Dermis microvascular lymphatic vessel endothelial cell (primary cell): Measurements from ENCODE around the gene MAP2K3. TPM values are rescaled to one million over a fixed set of nuclear protein-coding genes. Genes with fewer than 3 reads are reported as not detected.
"Not testable (repeated sequence)": the region's sequence is repeated elsewhere in the genome, so short reads cannot be mapped to it uniquely, and the experiment has no call there.

Experiments used
- DNase-seq, 2 donors: peaks; one replicate each; pipeline versions ENCODE4 v3.0.0 to v3.0.0-alpha.2; 2010; ENCODE audit warnings: low read depth in 2 of 2
- total RNA-seq: library from RNA; depleted of rRNA; stranded (reverse); fragments of >200 nt; gene quantifications from 2 replicates; pipeline ENCODE4 v1.2.1, GENCODE V29; 2014

The MAP2K3 gene
- total RNA-seq, 1 donor from 2014 or later, result 14.2 TPM

DNA sequence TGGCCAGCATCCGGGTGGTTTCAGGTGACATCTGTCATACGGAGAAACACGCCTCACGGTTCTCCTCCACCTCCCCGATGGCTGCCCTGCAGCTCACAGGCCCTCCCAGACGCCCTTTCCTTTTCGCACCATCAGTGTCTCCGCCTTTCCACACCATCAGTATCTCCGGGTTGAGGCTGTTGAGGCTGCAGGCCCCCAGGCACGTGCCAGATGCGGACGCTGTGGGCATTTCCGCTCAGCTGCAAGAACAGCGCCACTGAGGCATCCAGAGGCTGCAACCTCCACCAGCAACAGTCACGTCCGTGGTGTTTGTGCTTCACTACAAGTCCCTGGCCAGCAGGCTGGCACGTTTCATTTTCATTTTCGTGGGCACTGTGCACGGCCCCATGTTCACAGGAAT lies 66.0 kb downstream of the MAP2K3 start:
- not testable (repeated sequence) for DNase-seq

DNA sequence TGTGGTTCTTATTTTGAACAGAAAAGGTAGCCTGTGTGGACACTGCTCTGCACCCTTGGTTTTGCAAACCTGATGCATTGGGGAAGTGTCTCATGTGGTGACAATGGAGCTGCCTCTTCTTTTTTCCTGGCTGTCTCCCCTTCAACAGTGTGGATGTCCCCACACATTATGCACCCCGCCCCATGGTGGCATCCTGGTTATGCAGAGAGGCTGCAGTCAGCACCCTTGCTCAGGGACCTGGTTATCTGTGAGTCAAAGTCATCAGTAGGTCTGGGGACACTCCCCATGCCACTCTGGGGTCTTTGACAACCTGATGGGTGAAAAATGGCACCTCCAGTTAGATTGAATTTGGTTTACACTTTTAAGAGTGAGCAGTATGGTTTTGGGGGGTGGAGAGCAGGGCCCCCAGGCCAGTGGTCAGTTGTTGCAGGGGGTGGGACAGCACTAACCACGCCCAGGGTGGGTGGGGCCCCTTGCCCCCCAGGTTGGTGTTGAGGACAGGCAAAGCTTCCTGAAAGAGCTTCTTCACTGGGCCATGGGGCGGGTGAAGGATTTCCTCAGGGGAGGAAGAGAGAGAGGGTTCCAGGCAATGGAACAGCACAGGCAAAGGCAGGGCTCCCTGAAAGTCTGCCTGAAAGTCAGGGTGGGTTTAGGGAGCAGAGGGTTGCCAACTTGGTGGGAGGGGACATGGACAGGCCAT lies 67.0 kb downstream of the MAP2K3 start:
- DNase-seq, result no peak

DNA sequence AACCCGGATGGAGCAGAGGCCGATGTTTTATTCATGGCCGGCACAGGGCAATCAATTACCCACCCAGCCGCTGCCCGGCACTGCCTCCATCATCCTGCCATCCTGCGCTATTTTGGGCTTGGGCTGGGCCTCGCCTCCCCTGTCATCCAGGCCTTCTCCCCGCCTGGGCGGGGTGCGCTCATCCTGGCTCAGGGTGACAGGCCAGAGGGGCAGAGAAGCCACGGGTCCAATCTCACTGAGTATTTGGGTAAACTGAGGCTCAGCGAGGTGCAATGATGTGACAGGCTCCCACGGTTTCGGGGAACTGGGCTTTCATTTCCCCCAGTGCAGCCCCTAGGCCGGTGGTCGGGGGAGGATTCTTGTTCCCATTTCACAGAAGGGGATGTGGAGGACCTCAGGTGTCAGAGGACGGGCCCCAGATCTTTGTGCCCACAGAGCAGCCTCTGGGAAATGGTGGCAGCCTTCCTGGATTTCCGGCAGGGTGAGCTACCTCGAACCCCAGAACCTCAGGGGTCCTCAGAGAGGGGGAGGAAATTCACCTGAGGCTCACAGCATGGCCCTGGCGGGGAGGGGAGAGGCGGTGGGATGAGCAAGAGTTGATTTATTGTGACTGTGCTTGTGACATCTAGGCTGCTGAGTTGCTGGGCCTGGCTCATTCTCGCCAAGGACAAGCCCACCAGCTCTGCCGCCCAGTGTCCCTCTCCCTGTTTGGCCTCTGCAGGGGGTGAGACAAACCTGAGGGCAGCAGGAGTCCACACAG lies 67.9 kb downstream of the MAP2K3 start:
- DNase-seq, result no peak

DNA sequence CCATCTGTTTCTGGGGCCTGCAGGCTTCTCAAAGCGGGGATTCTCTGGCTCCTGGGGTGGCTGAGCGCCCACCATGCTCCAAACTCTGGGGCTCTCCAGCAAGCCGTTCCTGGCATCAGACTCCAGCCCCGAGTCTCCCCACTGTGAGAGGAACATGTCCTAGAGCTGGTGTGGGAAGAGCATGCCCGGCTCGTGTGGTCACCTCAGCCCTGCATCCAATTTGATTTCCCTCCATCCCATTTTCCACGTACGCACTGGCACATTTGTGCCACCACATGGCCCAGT lies 68.4 kb downstream of the MAP2K3 start:
- DNase-seq, result no peak

DNA sequence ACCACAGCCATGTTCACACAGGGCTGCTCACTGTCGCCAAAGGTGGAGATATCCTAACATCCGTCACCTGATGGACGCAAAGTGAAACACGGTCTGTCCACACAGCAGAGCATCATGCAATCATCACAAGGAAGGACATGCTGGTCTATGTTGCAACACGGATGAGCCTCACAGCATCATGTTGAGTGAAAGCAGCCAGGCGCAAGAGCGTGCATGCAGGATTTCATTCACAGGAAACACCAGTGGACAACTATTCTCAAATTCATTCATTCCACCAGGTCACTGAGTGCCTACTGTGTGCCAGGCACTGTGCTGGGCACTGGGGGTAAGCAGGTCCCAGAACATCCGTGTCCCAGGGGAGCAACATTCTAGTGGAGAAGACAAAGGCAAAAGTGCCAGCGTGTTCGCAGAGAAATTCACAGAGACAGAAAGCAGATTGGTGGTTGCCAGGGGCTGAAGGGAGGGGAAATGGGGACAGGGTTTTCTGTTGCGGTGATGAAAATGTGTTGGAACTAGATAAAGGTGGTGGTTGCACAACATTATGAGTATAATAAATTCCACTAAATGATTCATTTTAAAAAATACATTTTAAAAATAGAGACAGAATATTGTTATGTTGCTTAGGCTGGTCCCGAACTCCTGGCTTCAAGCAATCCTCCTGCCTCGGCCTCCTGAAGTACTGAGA lies 69.0 kb downstream of the MAP2K3 start:
- no peak for DNase-seq

DNA sequence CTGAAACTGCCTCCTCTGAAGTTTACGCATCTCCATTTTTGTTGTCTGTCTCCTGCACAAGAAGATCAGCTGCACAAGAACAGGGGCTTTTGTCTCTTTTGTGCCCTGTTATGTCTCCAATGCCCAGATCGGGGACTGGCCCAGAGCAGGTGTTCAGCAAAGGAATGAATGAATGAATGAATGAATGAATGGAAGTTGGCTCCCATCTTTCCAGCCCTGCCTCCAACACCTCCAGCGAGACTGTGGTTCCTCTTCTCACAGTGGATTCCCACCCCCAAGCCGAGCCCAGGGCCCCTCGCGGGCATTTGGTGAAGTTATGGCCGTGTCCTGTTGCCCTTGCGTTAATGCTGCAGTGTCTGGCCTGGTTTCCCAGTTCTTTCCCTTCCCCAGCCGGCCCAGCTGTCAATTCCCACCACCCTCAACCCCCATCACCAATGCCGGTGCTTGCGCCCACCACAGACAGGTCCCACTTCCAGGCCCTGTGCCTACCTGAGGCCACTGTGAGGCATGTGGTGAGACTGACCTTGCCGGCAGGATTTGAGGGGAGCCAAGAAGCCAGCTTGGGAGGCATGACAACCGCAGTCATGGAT lies 70.4 kb downstream of the MAP2K3 start:
- no peak for DNase-seq

DNA sequence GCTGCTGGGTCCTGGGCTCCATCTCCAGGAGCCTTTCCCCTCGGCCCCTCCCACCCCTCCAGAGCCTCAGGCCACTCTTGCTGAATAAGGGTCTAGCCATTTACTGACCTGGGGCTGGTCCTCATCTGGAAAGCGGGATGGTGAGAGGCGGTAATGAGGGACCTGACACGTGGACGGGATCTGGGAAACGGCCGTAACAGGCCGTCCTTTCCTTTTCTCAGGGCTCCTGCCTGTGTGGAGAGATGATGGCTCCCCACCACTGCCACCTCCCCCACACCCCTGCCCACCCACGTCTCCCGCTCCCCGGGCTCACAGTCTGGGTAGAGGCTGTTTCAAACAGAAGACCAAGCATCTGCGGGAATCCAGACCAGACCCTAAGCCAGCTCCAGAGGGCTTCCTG lies 71.1 kb downstream of the MAP2K3 start:
- DNase-seq, result no peak

DNA sequence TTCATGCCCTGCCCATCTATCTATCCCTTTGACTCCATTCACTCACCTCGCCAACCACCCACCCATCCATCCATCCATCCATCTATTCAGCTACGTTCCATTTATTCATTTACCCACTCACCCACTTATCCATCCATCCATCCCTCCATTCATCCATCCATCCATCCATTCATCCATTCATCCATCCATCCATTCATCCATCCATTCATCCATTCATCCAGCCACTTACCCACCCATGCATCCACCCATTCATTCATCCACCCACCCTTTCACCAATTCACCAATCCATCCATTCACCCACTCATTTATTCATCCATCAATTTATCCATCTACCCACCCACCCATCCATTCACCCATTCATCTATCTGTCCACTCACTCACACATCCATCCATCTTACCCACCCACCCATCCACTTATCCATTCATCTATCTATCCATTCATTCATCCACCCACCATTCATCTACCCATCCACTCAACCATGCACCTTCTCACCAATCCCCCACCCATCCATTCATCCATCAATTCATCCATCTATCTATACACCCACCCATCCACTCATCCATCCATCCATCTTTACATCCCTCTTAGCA lies 72.1 kb downstream of the MAP2K3 start:
- no peak for DNase-seq

DNA sequence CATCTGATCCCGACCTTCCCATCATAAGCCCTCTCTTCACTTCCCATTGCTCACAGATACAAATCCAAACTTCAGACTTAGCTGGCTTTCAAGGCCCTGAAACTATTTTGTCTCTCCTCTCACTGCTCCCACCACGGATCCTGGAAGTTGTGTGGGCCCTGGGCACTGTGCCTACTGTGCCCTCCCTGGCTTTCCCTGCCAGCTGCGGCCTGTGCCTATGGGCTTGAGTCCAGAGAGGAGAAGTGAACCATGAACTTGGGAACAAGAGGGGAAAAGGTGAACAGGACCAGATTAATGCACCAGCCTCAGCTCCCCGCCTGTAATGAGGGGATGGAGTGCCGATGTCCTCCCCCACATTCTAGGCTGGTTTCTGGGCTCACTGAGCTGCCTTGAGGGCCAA lies 72.8 kb downstream of the MAP2K3 start:
- no peak for DNase-seq

DNA sequence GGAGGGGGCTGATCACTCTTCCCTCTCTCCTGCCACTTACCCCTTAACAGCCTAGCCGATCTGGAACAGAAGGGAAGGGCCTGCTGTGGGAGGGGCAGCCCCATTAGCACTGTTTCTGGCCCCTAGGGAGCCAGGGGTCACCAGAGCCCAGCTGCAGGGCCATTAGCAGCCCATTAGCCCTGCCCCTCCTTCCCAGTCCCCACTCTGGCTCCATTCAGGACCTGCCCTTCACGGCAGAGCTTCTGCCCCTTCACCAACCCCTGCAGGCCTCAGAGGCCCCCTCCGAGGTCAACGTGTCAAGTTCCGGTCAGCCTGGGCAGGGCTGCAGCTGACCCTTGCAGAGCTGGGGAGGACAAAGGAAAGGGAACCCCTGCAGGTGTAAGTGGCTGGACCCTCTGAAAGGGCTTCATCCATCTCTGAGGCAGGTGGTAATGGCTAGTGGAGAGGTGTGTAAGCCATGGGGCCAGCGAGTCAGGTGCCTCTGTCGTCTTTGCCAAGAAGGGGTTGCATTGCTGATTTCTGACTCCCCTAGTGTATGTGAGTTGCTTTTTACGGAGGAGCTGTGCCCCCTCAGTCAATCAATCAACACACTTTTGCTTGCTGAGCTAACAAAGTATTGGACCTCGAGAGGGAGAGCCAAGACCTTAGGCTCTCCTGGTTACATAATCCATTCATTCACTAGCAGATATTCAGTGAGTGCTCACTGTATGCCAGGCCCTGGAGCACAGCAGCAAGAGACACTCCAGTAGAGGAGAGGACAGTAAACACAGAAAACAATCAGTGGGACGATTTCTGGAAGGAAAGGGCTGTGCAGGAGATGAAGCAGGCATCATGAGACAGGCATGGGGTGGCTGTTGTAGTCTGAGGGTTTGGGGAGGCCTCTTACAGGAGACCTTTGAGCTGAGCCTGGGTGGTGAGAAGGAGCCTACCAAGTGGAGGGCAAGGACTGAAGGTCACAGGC lies 73.5 kb downstream of the MAP2K3 start:
- no peak for DNase-seq

DNA sequence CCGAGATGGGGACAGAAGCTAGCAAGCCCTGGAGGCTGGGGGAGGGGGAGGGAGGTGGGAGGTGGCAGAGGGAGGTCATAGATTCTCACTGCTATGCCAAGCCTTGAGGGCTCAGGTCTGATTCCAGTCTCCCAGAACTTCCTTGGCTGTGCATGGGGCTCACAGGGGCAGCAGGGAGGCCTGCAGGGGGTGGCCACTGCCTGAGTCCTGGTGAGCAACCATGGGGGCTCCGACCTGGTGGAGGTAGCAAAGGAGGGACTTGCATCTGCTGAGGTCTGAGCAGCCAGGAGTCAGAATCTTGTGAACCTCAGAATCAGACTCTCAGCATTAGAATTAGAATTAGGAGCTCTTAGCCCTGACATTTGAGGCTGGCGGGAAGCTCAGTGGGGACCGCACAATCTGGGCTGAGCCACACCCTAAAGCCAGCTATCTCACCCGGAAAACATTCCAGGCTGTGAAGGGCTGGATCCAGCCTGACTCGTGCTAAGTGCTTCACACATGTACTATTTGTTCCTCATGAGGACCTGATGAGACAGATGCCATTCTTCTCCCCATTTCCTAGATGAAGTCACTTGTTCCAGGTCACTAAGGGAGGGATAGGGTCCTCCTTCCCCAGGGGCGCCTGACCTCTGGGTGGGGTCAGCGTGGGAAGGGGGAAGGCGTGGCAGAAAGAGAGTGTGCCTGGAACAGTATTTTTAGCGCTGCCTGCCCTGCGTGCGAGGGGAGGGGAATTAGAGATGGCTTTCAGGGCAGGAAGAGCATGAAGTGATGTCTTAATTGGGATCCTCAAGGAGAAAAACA lies 74.4 kb downstream of the MAP2K3 start:
- no peak for DNase-seq

DNA sequence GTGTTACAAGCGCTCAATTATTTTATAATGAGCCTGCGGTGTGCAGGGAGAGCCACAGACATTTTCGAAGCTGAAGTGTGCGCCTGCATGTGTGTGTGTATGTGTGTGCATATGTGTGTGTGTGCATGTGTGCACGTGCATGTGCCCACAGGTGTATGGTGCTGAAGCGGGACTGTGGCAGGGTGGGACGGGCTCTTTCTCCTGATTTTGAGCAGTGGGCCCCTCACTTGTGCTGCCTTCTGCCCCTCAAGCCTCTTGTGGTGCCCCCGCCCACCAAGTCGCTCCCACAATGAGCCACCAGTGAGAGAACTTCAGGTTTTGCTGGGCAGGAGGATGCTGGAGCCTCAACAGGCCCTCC lies 75.0 kb downstream of the MAP2K3 start:
- no peak for DNase-seq

DNA sequence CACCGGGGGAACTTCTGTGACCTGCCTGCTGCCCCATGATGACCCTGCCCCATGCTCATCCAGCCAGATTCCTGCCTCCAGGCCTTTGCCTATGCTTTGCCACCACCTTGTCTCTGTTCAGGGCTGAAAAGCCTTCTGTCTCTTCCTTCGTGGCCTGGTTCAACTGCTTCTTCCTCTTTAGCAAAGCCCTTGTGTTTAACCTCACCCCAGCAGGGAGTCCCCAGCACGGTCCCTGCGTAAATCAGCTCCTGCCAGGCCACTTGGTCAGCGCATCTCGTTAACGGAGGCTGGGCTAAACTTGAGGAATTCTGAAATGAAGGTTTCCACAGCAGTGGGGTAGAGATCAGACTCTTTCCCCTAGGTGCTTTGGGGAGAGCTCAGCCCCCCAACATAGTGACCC lies 75.5 kb downstream of the MAP2K3 start:
- no peak for DNase-seq

DNA sequence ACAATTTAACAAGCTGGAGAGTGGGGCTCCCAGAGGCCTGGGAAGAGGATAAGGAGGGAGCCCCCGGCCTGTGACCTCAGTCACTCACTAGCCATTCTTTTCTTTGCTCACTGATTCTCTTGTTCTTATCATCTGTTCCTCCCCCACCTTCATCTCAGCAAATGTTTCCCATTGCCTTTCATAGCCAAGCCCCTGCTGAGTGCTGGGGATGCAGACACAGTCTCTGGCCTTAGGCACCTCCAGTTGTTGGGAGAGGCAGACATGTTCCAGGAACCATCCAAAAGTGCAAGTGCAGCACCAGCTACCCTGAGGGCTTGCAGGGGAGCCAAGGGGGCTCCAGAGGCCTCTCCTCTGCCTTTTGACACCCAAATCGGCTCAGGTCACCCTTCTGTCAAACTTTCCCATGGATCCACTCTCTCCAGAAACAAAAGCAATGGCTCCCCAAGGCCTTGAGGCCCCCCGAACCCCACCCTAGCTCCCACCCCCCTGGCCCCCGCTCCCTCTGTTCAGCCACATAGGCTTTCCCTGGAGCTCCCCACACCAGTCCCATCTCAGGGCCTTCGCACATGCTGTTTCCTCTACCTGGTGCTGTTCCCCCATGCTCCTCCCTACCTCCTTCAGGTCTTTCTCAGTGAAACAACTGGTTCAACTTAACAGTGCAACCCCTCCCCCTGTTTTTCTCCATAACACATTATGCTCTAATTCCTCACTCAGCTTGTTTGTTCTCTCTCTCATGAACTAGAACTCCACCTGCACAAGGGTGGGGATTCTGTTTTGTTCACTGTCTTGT lies 76.7 kb downstream of the MAP2K3 start:
- no peak for DNase-seq

DNA sequence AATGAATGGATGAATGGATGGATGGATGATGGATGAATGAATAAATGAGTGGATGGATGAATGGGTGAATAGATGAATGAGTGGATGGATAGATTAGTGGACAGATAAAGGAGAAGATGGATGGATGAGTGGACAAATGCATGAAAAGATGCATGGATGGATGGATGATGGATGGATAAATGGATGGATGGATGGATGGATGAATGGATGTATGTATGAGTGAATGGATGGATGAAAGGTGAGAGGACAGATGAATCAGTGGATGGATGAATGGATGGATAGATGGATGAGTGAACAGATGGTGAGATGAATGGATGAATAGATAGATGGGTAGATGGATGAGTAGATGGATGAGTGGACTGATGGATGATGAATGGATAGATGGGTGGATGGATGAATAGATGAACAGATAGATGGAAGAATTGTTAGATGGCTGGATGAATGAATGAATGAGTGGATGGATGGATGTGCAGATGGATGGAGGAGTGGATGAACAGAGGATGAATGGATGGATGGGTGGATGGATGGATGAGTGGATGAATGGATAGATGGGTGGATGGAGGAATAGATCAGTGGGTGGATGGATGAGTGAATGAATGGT lies 77.9 kb downstream of the MAP2K3 start:
- DNase-seq, result no peak

DNA sequence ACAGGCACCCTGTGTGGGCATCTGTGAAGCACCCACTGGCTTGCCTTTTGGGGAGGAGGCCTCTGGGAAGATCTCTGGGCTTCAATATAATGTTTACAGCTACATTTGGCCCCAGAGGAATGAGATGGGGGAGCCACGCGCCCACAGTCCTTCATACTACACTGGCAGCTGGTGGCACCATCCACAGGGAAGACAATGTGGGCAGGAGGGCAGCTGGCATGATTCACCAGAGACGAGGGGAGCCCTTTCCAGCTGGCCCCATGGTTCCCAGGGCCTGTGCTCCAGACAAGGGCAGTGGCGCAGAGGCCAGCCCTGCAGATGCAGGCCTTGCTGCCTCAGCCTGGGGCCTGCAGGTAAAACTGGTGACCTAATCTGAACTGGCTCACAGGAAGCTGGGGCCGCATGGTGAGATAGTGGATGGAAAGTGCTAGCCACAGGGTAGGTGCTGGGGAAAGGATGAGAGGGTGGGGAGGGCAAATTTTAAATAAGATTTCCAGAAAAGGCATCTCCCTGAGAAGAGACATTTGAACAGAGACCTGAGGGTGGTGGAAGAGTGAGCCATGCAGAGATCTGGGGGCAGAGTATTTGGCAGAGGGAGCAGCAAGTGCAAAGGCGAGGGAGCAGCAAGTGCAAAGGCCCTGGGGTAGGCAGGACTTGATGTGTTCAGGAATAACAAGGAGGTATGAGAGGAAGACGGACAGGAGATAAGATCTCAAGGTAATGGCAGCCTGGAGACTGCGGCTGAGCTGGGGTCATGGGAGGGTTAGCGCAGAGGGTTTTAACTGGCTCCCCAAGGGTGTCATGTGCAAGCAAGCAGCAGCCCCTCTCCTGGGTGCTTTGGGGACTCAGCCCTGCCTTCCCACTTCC lies 79.5 kb downstream of the MAP2K3 start:
- DNase-seq, result no peak
